Right cardiac atrium (tissue), 5 donors: ENCODE results near the gene FZD4. TPM values are rescaled to one million over a fixed set of nuclear protein-coding genes. Genes with fewer than 3 reads are reported as not detected.
A peak's percentile ranks its signal among the peaks of the same experiment; 100 is the strongest.

Source experiments
- ATAC-seq, 2 donors: fragments of 200-7000 bp; cut with Tn5 transposase; one replicate each; pipeline versions ENCODE4 v1.8.0 to v1.9.1; 2020; ENCODE audit warnings: moderate library complexity in 2 of 2, mild to moderate bottlenecking in 1 of 2
- DNase-seq, 3 donors: peaks; one replicate each; pipeline ENCODE4 v3.0.0-alpha.2; 2020
- H3K27ac ChIP-seq: one replicate; pipeline ENCODE4 v1.5.1; 2013; ENCODE audit warnings: mild to moderate bottlenecking, low read length, control low read depth, moderate library complexity
- H3K27me3 ChIP-seq: one replicate; pipeline ENCODE4 v1.6.1; 2013; ENCODE audit not compliant: control insufficient read depth, insufficient read depth
- H3K4me1 ChIP-seq: one replicate; pipeline ENCODE4 v1.6.1; 2013; ENCODE audit warnings: low read length; ENCODE audit not compliant: control insufficient read depth, insufficient read depth
- H3K4me3 ChIP-seq: one replicate; pipeline ENCODE4 v1.5.1; 2013; ENCODE audit warnings: low read length, control low read depth
- H3K9me3 ChIP-seq: one replicate; pipeline ENCODE4 v1.6.1; 2013; ENCODE audit warnings: low read length; ENCODE audit not compliant: control insufficient read depth
- WGBS: extraction: QIAGEN DNeasy Blood & Tissue Kit; methylation state at CpG from one replicate; pipeline ENCODE4 v1.1.7; 2013; 5-methylcytosine and 5-hydroxymethylcytosine counted together
- intact Hi-C, 4 donors: fragments of 100-400 bp; cut with DNase I; formaldehyde crosslinking; loops; one replicate each; pipeline versions ENCODE4 v1.11.0 to v1.14.0; 2022 to 2023
- polyA plus RNA-seq: library from polyadenylated mRNA; stranded (reverse); fragments of 200-250 nt; gene quantifications from one replicate; pipeline ENCODE4 v1.2.3, GENCODE V29; 2013
- total RNA-seq, 4 donors: library from RNA; stranded (reverse); fragmentation: NEBNext Ultra II Directional; extraction: Animal tissue kit (Norgen Biotek cat#: 25700); gene quantifications; one replicate each; pipeline ENCODE4 v1.2.1, GENCODE V29; 2021
- donor health status: healthy with polysubstance abuse.
- donor health status: DM: no; HTN: yes; CAD: no.
- donor health status: DM: no; HTN: no; CAD: no.
- donor health status: DM: no; HTN: yes; CAD: no; lungs with severe emphysema.
- donor health status: DM: yes; HTN: yes; CAD: no.

Gene FZD4
- total and polyA plus RNA-seq, 5 donors = 13.9 to 28.3 (median 24.2) TPM

GRCh38 chr11:86990031-86990430 is 34.8 kb upstream of the FZD4 start:
- ATAC-seq = peak in 1 of 2 donors; percentile 35
- Histone ChIP-seq H3K9me3 (no peaks in the 10 kb centered on the region), H3K4me3 (no peak overlapping the region), H3K27me3 (no peaks in the 10 kb centered on the region), H3K27ac (no peak overlapping the region), H3K4me1 (peaks cover 10% of the 10 kb centered on the region)
- intact Hi-C loops = no loop called here
- no peak for DNase-seq
- 34% methylated on average over 1 of the region's 1 CpG for WGBS

GRCh38 chr11:86988351-86988881 is 33.2 kb upstream of the FZD4 start:
- Histone ChIP-seq H3K27me3 (no peaks in the 10 kb centered on the region), H3K9me3 (no peaks in the 10 kb centered on the region), H3K4me1 (peaks cover 14% of the 10 kb centered on the region), H3K4me3 (no peak overlapping the region), H3K27ac (no peak overlapping the region)
- no peak for ATAC-seq
- WGBS = 91% methylated on average over 4 of the region's 4 CpGs
- no peak for DNase-seq
- intact Hi-C loops = no loop called here

GRCh38 chr11:86987679-86988078 is 32.5 kb upstream of the FZD4 start:
- ATAC-seq = no peak
- intact Hi-C loops = no loop called here
- H3K9me3 ChIP-seq = no peaks in the 10 kb centered on the region
- H3K4me3 ChIP-seq = no peak overlapping the region
- no peaks in the 10 kb centered on the region for H3K27me3 ChIP-seq
- peaks cover 18% of the 10 kb centered on the region for H3K4me1 ChIP-seq
- no peak overlapping the region for H3K27ac ChIP-seq
- 83% methylated on average over 1 of the region's 1 CpG for WGBS
- no peak for DNase-seq

GRCh38 chr11:86984701-86985100 is 29.5 kb upstream of the FZD4 start:
- no peak overlapping the region for H3K27ac ChIP-seq
- 61% methylated on average over 4 of the region's 4 CpGs for WGBS
- peak; percentile 19 to 35 for ATAC-seq

GRCh38 chr11:86983021-86983488 is 27.9 kb upstream of the FZD4 start:
- intact Hi-C loops = no loop called here
- DNase-seq (peak; percentile 40 to 62 (median 56)), ATAC-seq (peak; percentile 74 to 92)
- no peaks in the 10 kb centered on the region for H3K9me3 ChIP-seq
- 64% methylated on average over 4 of the region's 4 CpGs for WGBS
- no peak overlapping the region for H3K27ac ChIP-seq
- peaks cover 21% of the 10 kb centered on the region for H3K4me1 ChIP-seq
- no peak overlapping the region for H3K4me3 ChIP-seq
- H3K27me3 ChIP-seq = no peaks in the 10 kb centered on the region

More at GRCh38 chr11:86984701-86985100, 29.5 kb upstream of the FZD4 start:
- intact Hi-C loops = no loop called here
- Histone ChIP-seq H3K4me1 (peaks cover 24% of the 10 kb centered on the region), H3K9me3 (no peaks in the 10 kb centered on the region), H3K27me3 (no peaks in the 10 kb centered on the region), H3K4me3 (no peak overlapping the region)
- no peak for DNase-seq

GRCh38 chr11:86981777-86982540 is 26.8 kb upstream of the FZD4 start:
- intact Hi-C loops = no loop called here
- Histone ChIP-seq H3K9me3 (no peaks in the 10 kb centered on the region), H3K4me3 (no peak overlapping the region), H3K4me1 (peaks cover 22% of the 10 kb centered on the region), H3K27ac (no peak overlapping the region), H3K27me3 (no peaks in the 10 kb centered on the region)
- DNase-seq (no peak), ATAC-seq (no peak)
- WGBS = 88% methylated on average over 7 of the region's 7 CpGs

GRCh38 chr11:86980086-86980796 is 25.0 kb upstream of the FZD4 start:
- intact Hi-C loops = no loop called here
- peaks cover 19% of the 10 kb centered on the region for H3K4me1 ChIP-seq

GRCh38 chr11:86978756-86979608 is 23.8 kb upstream of the FZD4 start:
- DNase-seq (no peak), ATAC-seq (peak; percentile 39 to 53)
- intact Hi-C loops = no loop called here
- no peak overlapping the region for H3K4me3 ChIP-seq
- H3K9me3 ChIP-seq = no peaks in the 10 kb centered on the region
- no peaks in the 10 kb centered on the region for H3K27me3 ChIP-seq
- peaks cover 13% of the 10 kb centered on the region for H3K4me1 ChIP-seq
- WGBS = 42% methylated on average over 3 of the region's 3 CpGs
- H3K27ac ChIP-seq = no peak overlapping the region

More at GRCh38 chr11:86980086-86980796, 25.0 kb upstream of the FZD4 start:
- ATAC-seq = no peak
- Histone ChIP-seq H3K4me3 (no peak overlapping the region), H3K27me3 (no peaks in the 10 kb centered on the region), H3K9me3 (no peaks in the 10 kb centered on the region), H3K27ac (no peak overlapping the region)
- no peak for DNase-seq
- 64% methylated on average over 7 of the region's 7 CpGs for WGBS

GRCh38 chr11:86978247-86978646 is 23.1 kb upstream of the FZD4 start:
- no peak overlapping the region for H3K27ac ChIP-seq
- intact Hi-C loops = no loop called here
- WGBS = 78% methylated on average over 7 of the region's 7 CpGs

GRCh38 chr11:86977441-86978050 is 22.4 kb upstream of the FZD4 start:
- DNase-seq (peak in 2 of 3 donors; percentile 67 to 71), ATAC-seq (peak; percentile 71 to 77)
- 74% methylated on average over 6 of the region's 6 CpGs for WGBS
- H3K9me3 ChIP-seq = no peaks in the 10 kb centered on the region
- H3K4me3 ChIP-seq = no peak overlapping the region
- H3K27ac ChIP-seq = peak overlapping the region; percentile 52
- intact Hi-C loops = no loop called here
- peaks cover 9% of the 10 kb centered on the region for H3K4me1 ChIP-seq
- no peaks in the 10 kb centered on the region for H3K27me3 ChIP-seq

More at GRCh38 chr11:86978247-86978646, 23.1 kb upstream of the FZD4 start:
- Histone ChIP-seq H3K4me3 (no peak overlapping the region), H3K4me1 (peaks cover 13% of the 10 kb centered on the region), H3K9me3 (no peaks in the 10 kb centered on the region), H3K27me3 (no peaks in the 10 kb centered on the region)
- peak in 2 of 3 donors; percentile 47 to 68 for DNase-seq
- ATAC-seq = peak; percentile 25 to 72
